ENCODE data around the gene DDIT3. TPM values are rescaled to one million over a fixed set of nuclear protein-coding genes. Genes with fewer than 3 reads are reported as not detected.

Gene DDIT3
- total RNA-seq, 2 donors from 2014 or later, result 9.9 to 12.4 TPM

- H3K27ac Mint-ChIP-seq, result no peak overlapping the region
- H3K9ac ChIP-seq (ENCODE audit: extremely low read depth, low read length, poor library complexity, severe bottlenecking), result no peak overlapping the region
- WGBS, 2 experiments (ENCODE audit: insufficient coverage in 1 of 2, insufficient read length in 1 of 2), result 21 to 39% methylated on average over 3 to 9 of the region's 9 CpGs
Measured at GRCh38 chr12:57547288-57548012, 27.1 kb upstream of the DDIT3 start.

GRCh38 chr12:57546438-57547287 is 26.3 kb upstream of the DDIT3 start, which contains the start of gene DCTN2:
Gene DCTN2, minus strand, starts transcription at chr12:57547192. Its CDS starts 129 bp downstream, at chr12:57547063.
- WGBS, 2 experiments (ENCODE audit: insufficient coverage in 1 of 2, insufficient read length in 1 of 2), result 0% methylated on average over 13 to 56 of the region's 56 CpGs
- peak within 1 kb of the TSS; percentile 74 for H3K27ac ChIP-seq (ENCODE audit: low read depth, low read length)

More at GRCh38 chr12:57547288-57548012, 27.1 kb upstream of the DDIT3 start:
- H3K27ac ChIP-seq (ENCODE audit: low read depth, low read length), result no peak overlapping the region
- H3K4me3 ChIP-seq (ENCODE audit: low read length), result peak overlapping the region; percentile 92
- H3K27me3 ChIP-seq (ENCODE audit: control insufficient read depth, insufficient read depth, low read length, poor library complexity, severe bottlenecking), result peaks cover 32% of the 10 kb centered on the region
- peak overlapping the region; percentile 97 for H3K4me3 Mint-ChIP-seq
- DNase-seq, result no peak
- peaks cover 4% of the 10 kb centered on the region for H3K4me1 ChIP-seq (ENCODE audit: control insufficient read depth, insufficient read depth, low read length)
- H3K9me3 ChIP-seq (ENCODE audit: control insufficient read depth, low read length), result no peaks in the 10 kb centered on the region
- H3K36me3 Mint-ChIP-seq (ENCODE audit: low read depth), result peaks cover 4% of the 10 kb centered on the region
- no peak for TF ChIP-seq CTCF (conservative IDR thresholded peaks at IDR 0.05)
- H3K4me1 Mint-ChIP-seq, result peaks cover 18% of the 10 kb centered on the region
- peaks cover 12% of the 10 kb centered on the region for H3K36me3 ChIP-seq (ENCODE audit: control insufficient read depth, insufficient read depth, low read length)
- H3K27me3 Mint-ChIP-seq (ENCODE audit: insufficient read depth), result peaks cover 38% of the 10 kb centered on the region
- H3K9me3 Mint-ChIP-seq, result no peaks in the 10 kb centered on the region

More at GRCh38 chr12:57546438-57547287, 26.3 kb upstream of the DDIT3 start, which contains the start of gene DCTN2:
- Histone ChIP-seq H3K9ac (ENCODE audit: extremely low read depth, low read length, poor library complexity, severe bottlenecking) (peak within 1 kb of the TSS; percentile 86), H3K4me3 (ENCODE audit: low read length) (peak within 1 kb of the TSS; percentile 92), H3K4me1 (ENCODE audit: control insufficient read depth, insufficient read depth, low read length) (peaks cover 4% of the 10 kb centered on the region), H3K9me3 (ENCODE audit: control insufficient read depth, low read length) (no peaks in the 10 kb centered on the region), H3K36me3 (ENCODE audit: control insufficient read depth, insufficient read depth, low read length) (peaks cover 14% of the 10 kb centered on the region), H3K27me3 (ENCODE audit: control insufficient read depth, insufficient read depth, low read length, poor library complexity, severe bottlenecking) (peaks cover 32% of the 10 kb centered on the region)
- peaks cover 38% of the 10 kb centered on the region for H3K27me3 Mint-ChIP-seq (ENCODE audit: insufficient read depth)
- peak within 1 kb of the TSS; percentile 97 for H3K4me3 Mint-ChIP-seq
- DNase-seq, result peak; percentile 99
- H3K27ac Mint-ChIP-seq, result peak within 1 kb of the TSS; percentile 82
- peaks cover 8% of the 10 kb centered on the region for H3K36me3 Mint-ChIP-seq (ENCODE audit: low read depth)
- no peaks in the 10 kb centered on the region for H3K9me3 Mint-ChIP-seq
- peaks cover 17% of the 10 kb centered on the region for H3K4me1 Mint-ChIP-seq
- TF ChIP-seq CTCF (conservative IDR thresholded peaks at IDR 0.05), result no peak

Measured in endodermal cell (in vitro differentiated cells).